Thyroid gland (tissue), 4 donors: ENCODE data around the gene RAB31. TPM values are rescaled to one million over a fixed set of nuclear protein-coding genes. Genes with fewer than 3 reads are reported as not detected.

Experiments
- DNase-seq, 2 donors: peaks; one replicate each; pipeline ENCODE4 v3.0.0-alpha.2; 2019
- H3K27ac ChIP-seq, 3 donors: fragments of 200-600 bp; sonication (generic); 1 replicate in 2 of 3; 2 replicates in 1 of 3; pipeline ENCODE4 v1.5.1; 2016 to 2019; ENCODE audit warnings: mild to moderate bottlenecking in 1 of 3, moderate library complexity in 1 of 3
- H3K27me3 ChIP-seq: fragments of 200-600 bp; sonication (generic); one replicate; pipeline ENCODE4 v1.5.1; 2019
- H3K36me3 ChIP-seq, 2 donors: fragments of 200-600 bp; sonication (generic); one replicate each; pipeline ENCODE4 v1.5.1; 2016 to 2019
- H3K4me1 ChIP-seq, 2 donors: fragments of 200-600 bp; sonication (generic); one replicate each; pipeline ENCODE4 v1.5.1; 2017 to 2019
- H3K4me3 ChIP-seq, 3 donors: fragments of 200-600 bp; sonication (generic); replicated peaks in 1 of 3; 1 replicate in 2 of 3; 2 replicates in 1 of 3; pipeline ENCODE4 v1.5.1; 2016; ENCODE audit warnings: mild to moderate bottlenecking in 1 of 3
- H3K9me3 ChIP-seq: fragments of 200-600 bp; sonication (generic); one replicate; pipeline ENCODE4 v1.5.1; 2017
- POLR2A ChIP-seq, 2 donors: fragments of 450-650 bp; IDR thresholded peaks; one replicate each; pipeline ENCODE4 v1.6.1; 2017; ENCODE audit warnings: antibody characterized with exemption in 2 of 2, mild to moderate bottlenecking in 2 of 2, moderate library complexity in 1 of 2
- WGBS, 2 donors: methylation state at CpG; one replicate each; pipeline ENCODE4 v1.1.5; 2017; 5-methylcytosine and 5-hydroxymethylcytosine counted together
- intact Hi-C: fragments of 100-400 bp; cut with DNase I; formaldehyde crosslinking; loops from one replicate; pipeline ENCODE4 v1.15.1; 2023
- total RNA-seq, 4 donors: library from RNA; depleted of rRNA; stranded (reverse); fragments of >200 nt; gene quantifications; one replicate each; pipeline ENCODE4 v1.2.3, GENCODE V29; 2016
- TF ChIP-seq, protein P1 (sequence below), 6 experiments: fragments of 200-600 bp in 3 of 6; fragments of 450-650 bp in 3 of 6; sonication (generic) in 3 of 6; IDR thresholded peaks; one replicate each; pipeline ENCODE4 v1.5.1; 2016 to 2019; ENCODE audit warnings: antibody characterized with exemption in 6 of 6, mild to moderate bottlenecking in 2 of 6, inconsistent platforms in 1 of 6, moderate library complexity in 1 of 6

The RAB31 gene
- total RNA-seq, 4 donors from 2014 or later, result 33.9 to 72.7 (median 40.8) TPM

DNA sequence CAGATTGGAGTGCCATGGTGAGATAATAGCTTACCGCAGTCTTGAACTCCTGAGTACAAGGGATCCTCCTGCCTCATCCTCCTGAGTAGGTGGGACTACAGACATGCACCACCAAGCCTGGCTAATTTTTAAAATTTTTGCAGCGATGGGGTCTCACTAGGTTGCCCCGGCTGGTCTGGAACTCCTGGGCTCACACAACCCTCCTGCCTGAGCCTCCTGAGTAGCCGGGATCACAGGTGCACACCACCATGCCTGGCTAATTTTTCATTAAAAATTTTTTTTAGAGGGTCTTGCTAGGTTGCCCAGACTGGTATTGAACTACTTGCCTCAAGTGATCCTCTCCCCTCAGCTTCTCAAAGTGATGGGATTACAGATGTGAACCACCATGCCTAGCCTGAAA is 27.8 kb downstream of the RAB31 start:
- no peak overlapping the region for H3K27ac ChIP-seq
- 75 to 90% methylated on average over 4 of the region's 4 CpGs for WGBS, 2 donors
- no peak for DNase-seq

DNA sequence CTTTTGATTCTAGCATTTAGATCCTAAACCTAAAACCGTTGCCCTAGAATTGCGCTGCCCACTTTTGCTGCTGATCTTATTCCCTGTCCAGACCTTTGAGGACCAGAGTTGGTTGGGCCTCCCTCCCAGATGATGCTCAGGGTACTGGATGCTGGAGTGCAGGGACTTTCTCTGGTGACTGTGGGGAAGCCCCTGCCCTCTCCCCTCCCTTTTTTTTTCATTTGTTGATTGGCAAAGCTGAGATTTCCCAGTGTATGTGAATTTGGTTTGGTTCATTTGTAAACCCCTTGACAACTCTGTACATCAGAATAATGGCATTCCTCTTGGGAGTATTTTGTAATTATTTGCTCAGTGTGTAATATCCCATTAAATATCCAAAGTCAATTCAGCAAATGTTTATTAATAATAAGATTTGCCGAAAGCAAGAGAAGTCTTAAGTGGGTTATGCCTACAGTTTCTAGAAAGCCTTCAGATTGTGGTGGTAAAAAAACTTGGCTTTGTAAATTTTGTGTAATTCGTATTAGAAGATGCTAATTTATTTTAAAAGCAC is 28.3 kb downstream of the RAB31 start:
- H3K27ac ChIP-seq, result no peak overlapping the region
- intact Hi-C loops, result loop anchor here (10.0 kb wide), 1 partner anchor 122 kb away; the partner anchor contains the start of gene PPP4R1
- H3K27me3 ChIP-seq, result no peaks in the 10 kb centered on the region
- 47 to 71% methylated on average over 4 of the region's 4 CpGs for WGBS, 2 donors
- H3K4me1 ChIP-seq, result peaks cover 0 to under 1% of the 10 kb centered on the region in 2 donors
- no peaks in the 10 kb centered on the region for H3K36me3 ChIP-seq
- TF ChIP-seq, protein P1, sequence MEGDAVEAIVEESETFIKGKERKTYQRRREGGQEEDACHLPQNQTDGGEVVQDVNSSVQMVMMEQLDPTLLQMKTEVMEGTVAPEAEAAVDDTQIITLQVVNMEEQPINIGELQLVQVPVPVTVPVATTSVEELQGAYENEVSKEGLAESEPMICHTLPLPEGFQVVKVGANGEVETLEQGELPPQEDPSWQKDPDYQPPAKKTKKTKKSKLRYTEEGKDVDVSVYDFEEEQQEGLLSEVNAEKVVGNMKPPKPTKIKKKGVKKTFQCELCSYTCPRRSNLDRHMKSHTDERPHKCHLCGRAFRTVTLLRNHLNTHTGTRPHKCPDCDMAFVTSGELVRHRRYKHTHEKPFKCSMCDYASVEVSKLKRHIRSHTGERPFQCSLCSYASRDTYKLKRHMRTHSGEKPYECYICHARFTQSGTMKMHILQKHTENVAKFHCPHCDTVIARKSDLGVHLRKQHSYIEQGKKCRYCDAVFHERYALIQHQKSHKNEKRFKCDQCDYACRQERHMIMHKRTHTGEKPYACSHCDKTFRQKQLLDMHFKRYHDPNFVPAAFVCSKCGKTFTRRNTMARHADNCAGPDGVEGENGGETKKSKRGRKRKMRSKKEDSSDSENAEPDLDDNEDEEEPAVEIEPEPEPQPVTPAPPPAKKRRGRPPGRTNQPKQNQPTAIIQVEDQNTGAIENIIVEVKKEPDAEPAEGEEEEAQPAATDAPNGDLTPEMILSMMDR (IDR thresholded peaks at IDR 0.05), result no peak
- TF ChIP-seq POLR2A (IDR thresholded peaks at IDR 0.05), result no peak
- H3K9me3 ChIP-seq, result no peaks in the 10 kb centered on the region
- no peak for DNase-seq
- H3K4me3 ChIP-seq, result no peak overlapping the region

More for the DNA sequence above, 27.8 kb downstream of the RAB31 start:
- no peaks in the 10 kb centered on the region for H3K27me3 ChIP-seq
- H3K4me1 ChIP-seq, result no peaks in the 10 kb centered on the region
- TF ChIP-seq, protein P1 (IDR thresholded peaks at IDR 0.05), result no peak
- no peak for TF ChIP-seq POLR2A (IDR thresholded peaks at IDR 0.05)
- intact Hi-C loops, result loop anchor here (10.0 kb wide), 1 partner anchor 121 kb away; the partner anchor contains the start of gene PPP4R1
- no peaks in the 10 kb centered on the region for H3K36me3 ChIP-seq
- H3K9me3 ChIP-seq, result no peaks in the 10 kb centered on the region
- no peak overlapping the region for H3K4me3 ChIP-seq

DNA sequence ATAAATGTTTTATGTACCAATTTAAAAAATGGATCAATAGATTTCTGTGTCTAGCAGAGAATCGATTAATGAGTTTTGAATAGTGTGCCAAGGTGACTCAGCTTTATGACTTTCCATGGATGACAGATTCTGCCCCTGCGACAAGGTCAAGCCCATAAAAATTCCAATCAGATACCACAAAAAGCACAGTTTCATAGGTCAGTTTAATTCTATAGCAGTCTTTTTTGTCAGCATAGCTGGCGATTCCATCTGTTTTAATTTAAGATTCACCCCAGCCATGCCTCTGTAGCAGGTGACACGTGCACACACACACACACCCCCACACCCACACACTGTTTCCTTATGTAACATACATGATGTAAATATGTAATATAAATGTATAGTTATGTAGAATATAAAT is 28.9 kb downstream of the RAB31 start:
- no peaks in the 10 kb centered on the region for H3K27me3 ChIP-seq
- WGBS, 2 donors, result 84 to 87% methylated on average over 4 of the region's 4 CpGs
- H3K9me3 ChIP-seq, result no peaks in the 10 kb centered on the region
- no peaks in the 10 kb centered on the region for H3K36me3 ChIP-seq
- TF ChIP-seq POLR2A (IDR thresholded peaks at IDR 0.05), result no peak
- TF ChIP-seq, protein P1 (IDR thresholded peaks at IDR 0.05), result no peak
- H3K27ac ChIP-seq, result no peak overlapping the region
- intact Hi-C loops, result loop anchor here (10.0 kb wide), 1 partner anchor 122 kb away; the partner anchor contains the start of gene PPP4R1
- peaks cover 4 to 7% of the 10 kb centered on the region in 2 donors for H3K4me1 ChIP-seq
- no peak for DNase-seq
- no peak overlapping the region for H3K4me3 ChIP-seq

DNA sequence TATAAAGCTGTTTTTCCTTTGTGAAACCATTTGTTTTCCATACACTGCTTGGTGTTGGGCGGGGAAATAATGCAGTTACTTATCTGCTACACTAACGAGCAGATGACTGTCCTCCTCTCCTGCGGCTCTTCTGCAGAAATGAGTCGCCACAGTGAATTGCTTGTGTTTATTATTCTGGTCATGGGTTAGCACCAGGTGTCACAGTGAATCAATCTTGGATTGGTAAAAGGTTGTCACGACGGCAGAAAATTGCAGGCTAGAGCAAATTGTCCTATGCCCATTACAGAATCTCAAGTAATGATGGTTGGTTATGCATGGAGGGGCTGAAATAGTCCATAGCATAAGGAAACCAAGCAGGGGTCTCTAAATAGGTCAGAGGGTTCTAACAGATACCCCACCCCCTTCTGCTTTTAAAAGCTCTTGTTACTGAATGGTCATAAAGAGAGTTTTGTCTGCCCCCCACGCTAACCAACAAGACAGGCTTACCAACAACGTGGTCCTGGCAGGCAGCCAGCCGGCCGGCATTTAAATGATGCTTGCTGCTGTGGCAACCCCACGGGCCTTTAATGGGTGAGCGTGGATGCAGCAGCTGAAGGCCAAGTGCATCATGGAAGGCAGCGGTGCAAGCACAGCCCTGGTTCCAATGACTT is 29.5 kb downstream of the RAB31 start:
- no peak overlapping the region for H3K27ac ChIP-seq
- intact Hi-C loops, result loop anchor here (10.0 kb wide), 1 partner anchor 123 kb away; the partner anchor contains the start of gene PPP4R1
- no peak for DNase-seq

More for the DNA sequence above, 29.5 kb downstream of the RAB31 start:
- Histone ChIP-seq H3K27me3 (no peaks in the 10 kb centered on the region), H3K36me3 (no peaks in the 10 kb centered on the region), H3K9me3 (no peaks in the 10 kb centered on the region), H3K4me3 (no peak overlapping the region), H3K4me1 (peaks cover 8 to 13% of the 10 kb centered on the region in 2 donors)
- WGBS, 2 donors, result 70 to 75% methylated on average over 13 of the region's 13 CpGs
- TF ChIP-seq, protein P1 (IDR thresholded peaks at IDR 0.05), result no peak
- no peak for TF ChIP-seq POLR2A (IDR thresholded peaks at IDR 0.05)
